Measurements from ENCODE around the gene PARM1. TPM values are rescaled to one million over a fixed set of nuclear protein-coding genes. Genes with fewer than 3 reads are reported as not detected.

PARM1 gene
- total and polyA plus RNA-seq, 2 donors (not counting 1 experiment from before 2014, with no cell fraction given), result 7.8 to 10.4 TPM

GRCh38 chr4:74931376-74931775 is 1.5 kb upstream of the PARM1 start:
- H3K27ac Mint-ChIP-seq, result no peak overlapping the region
- no peak for TF ChIP-seq EZH2 (IDR thresholded peaks at IDR 0.05; ENCODE audit: borderline replicate concordance, insufficient read depth, low read depth, low read length, poor library complexity, severe bottlenecking)
- TF ChIP-seq, protein P1, sequence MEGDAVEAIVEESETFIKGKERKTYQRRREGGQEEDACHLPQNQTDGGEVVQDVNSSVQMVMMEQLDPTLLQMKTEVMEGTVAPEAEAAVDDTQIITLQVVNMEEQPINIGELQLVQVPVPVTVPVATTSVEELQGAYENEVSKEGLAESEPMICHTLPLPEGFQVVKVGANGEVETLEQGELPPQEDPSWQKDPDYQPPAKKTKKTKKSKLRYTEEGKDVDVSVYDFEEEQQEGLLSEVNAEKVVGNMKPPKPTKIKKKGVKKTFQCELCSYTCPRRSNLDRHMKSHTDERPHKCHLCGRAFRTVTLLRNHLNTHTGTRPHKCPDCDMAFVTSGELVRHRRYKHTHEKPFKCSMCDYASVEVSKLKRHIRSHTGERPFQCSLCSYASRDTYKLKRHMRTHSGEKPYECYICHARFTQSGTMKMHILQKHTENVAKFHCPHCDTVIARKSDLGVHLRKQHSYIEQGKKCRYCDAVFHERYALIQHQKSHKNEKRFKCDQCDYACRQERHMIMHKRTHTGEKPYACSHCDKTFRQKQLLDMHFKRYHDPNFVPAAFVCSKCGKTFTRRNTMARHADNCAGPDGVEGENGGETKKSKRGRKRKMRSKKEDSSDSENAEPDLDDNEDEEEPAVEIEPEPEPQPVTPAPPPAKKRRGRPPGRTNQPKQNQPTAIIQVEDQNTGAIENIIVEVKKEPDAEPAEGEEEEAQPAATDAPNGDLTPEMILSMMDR (IDR thresholded peaks at IDR 0.05), result no peak

GRCh38 chr4:74932010-74932409 is 906 bp upstream of the PARM1 start:
- Histone ChIP-seq H3K27ac (ENCODE audit: low read length in 2 of 2) (no peak overlapping the region), H3K4me3 (ENCODE audit: control extremely low read depth in 1 of 5, extremely low read depth in 1 of 5, insufficient read depth in 1 of 5, low read depth in 2 of 5, low read length in 4 of 5) (no peak overlapping the region), H3K9me3 (ENCODE audit: control extremely low read depth in 1 of 3, control insufficient read depth in 2 of 3, insufficient read depth in 1 of 3, low read length in 2 of 3) (peaks cover 0 to 4% (median 0%) of the 10 kb centered on the region in 3 donors), H3K79me2 (ENCODE audit: control insufficient read depth, insufficient read depth, low read length) (peaks cover 22% of the 10 kb centered on the region), H3K9ac (ENCODE audit: low read length) (no peak overlapping the region), H3K4me1 (ENCODE audit: control insufficient read depth in 2 of 2, insufficient read depth in 2 of 2, low read length in 2 of 2) (peaks cover 27 to 42% of the 10 kb centered on the region in 2 donors), H2AFZ (ENCODE audit: insufficient read depth, low read depth, low read length, poor library complexity, severe bottlenecking) (no peak overlapping the region), H3K4me2 (replicated peaks; ENCODE audit: low read depth, low read length, poor library complexity, severe bottlenecking) (no peak overlapping the region), H3K36me3 (replicated peaks in 1 of 2; ENCODE audit: control extremely low read depth in 1 of 2, control insufficient read depth in 1 of 2, extremely low read depth in 1 of 2, insufficient read depth in 2 of 2, low read length in 1 of 2) (no peaks in the 10 kb centered on the region), H4K20me1 (ENCODE audit: control insufficient read depth, insufficient read depth, low read length, poor library complexity, severe bottlenecking) (no peaks in the 10 kb centered on the region), H3K27me3 (replicated peaks in 1 of 4; ENCODE audit: control extremely low read depth in 1 of 4, control insufficient read depth in 3 of 4, insufficient read depth in 4 of 4, low read length in 3 of 4) (peaks cover 0 to 24% (median 11%) of the 10 kb centered on the region in 4 experiments)
- H3K9me3 Mint-ChIP-seq (ENCODE audit: insufficient read depth), result no peaks in the 10 kb centered on the region
- ChIA-PET CTCF (interaction anchor here (0.6 to 5.5 kb wide), 5 partner anchors 13 to 639 kb away, joined by 3 to 36 read pairs (median 15); no protein-coding TSS in a partner anchor), POLR2A (no interaction called here)
- peaks cover 37% of the 10 kb centered on the region for H3K4me1 Mint-ChIP-seq
- peaks cover 2% of the 10 kb centered on the region for H3K27me3 Mint-ChIP-seq
- H3K27ac Mint-ChIP-seq, result no peak overlapping the region
- no peak overlapping the region for H3K4me3 Mint-ChIP-seq
- intact Hi-C loops (cut with micrococcal nuclease), result loop anchor here (1.0 to 5.0 kb wide), 7 partner anchors 57 to 583 kb away; partner anchors contain the start of genes RCHY1 and THAP6
- DNase-seq (no peak), ATAC-seq (ENCODE audit: low read depth) (no peak)
- WGBS (ENCODE audit: insufficient coverage), result 99% methylated on average over 5 of the region's 6 CpGs
- TF ChIP-seq EZH2 (IDR thresholded peaks at IDR 0.05; ENCODE audit: borderline replicate concordance, insufficient read depth, low read depth, low read length, poor library complexity, severe bottlenecking), result no peak
- TF ChIP-seq, protein P1 (IDR thresholded peaks at IDR 0.05), result no peak

More at GRCh38 chr4:74931376-74931775, 1.5 kb upstream of the PARM1 start:
- peaks cover 22% of the 10 kb centered on the region for H3K79me2 ChIP-seq (ENCODE audit: control insufficient read depth, insufficient read depth, low read length)
- 88% methylated on average over 1 of the region's 2 CpGs for WGBS (ENCODE audit: insufficient coverage)
- H3K9me3 ChIP-seq (ENCODE audit: control extremely low read depth in 1 of 3, control insufficient read depth in 2 of 3, insufficient read depth in 1 of 3, low read length in 2 of 3), result peaks cover 0 to 4% (median 0%) of the 10 kb centered on the region in 3 donors
- CTCF ChIA-PET, result interaction anchor here (1.0 to 5.5 kb wide), 7 partner anchors 13 to 358 kb away, joined by 3 to 36 read pairs (median 11); no protein-coding TSS in a partner anchor
- peaks cover 27 to 42% of the 10 kb centered on the region in 2 donors for H3K4me1 ChIP-seq (ENCODE audit: control insufficient read depth in 2 of 2, insufficient read depth in 2 of 2, low read length in 2 of 2)
- intact Hi-C loops (cut with micrococcal nuclease), result loop anchor here (5.0 kb wide), 2 partner anchors 186 to 206 kb away; no protein-coding TSS in a partner anchor
- peaks cover 0 to 24% (median 11%) of the 10 kb centered on the region in 4 experiments for H3K27me3 ChIP-seq (replicated peaks in 1 of 4; ENCODE audit: control extremely low read depth in 1 of 4, control insufficient read depth in 3 of 4, insufficient read depth in 4 of 4, low read length in 3 of 4)
- Mint-ChIP-seq H3K4me1 (peaks cover 37% of the 10 kb centered on the region), H3K4me3 (no peak overlapping the region), H3K27me3 (peaks cover 2% of the 10 kb centered on the region), H3K9me3 (ENCODE audit: insufficient read depth) (no peaks in the 10 kb centered on the region)
- ATAC-seq (ENCODE audit: low read depth) (no peak), DNase-seq (no peak)
- POLR2A ChIA-PET, result no interaction called here
- no peaks in the 10 kb centered on the region for H3K36me3 ChIP-seq (replicated peaks in 1 of 2; ENCODE audit: control extremely low read depth in 1 of 2, control insufficient read depth in 1 of 2, extremely low read depth in 1 of 2, insufficient read depth in 2 of 2, low read length in 1 of 2)
- H3K27ac ChIP-seq (ENCODE audit: low read length in 2 of 2), result no peak overlapping the region
- H3K9ac ChIP-seq (ENCODE audit: low read length), result no peak overlapping the region
- H3K4me3 ChIP-seq (ENCODE audit: control extremely low read depth in 1 of 5, extremely low read depth in 1 of 5, insufficient read depth in 1 of 5, low read depth in 2 of 5, low read length in 4 of 5), result no peak overlapping the region
- no peak overlapping the region for H3K4me2 ChIP-seq (replicated peaks; ENCODE audit: low read depth, low read length, poor library complexity, severe bottlenecking)
- no peaks in the 10 kb centered on the region for H4K20me1 ChIP-seq (ENCODE audit: control insufficient read depth, insufficient read depth, low read length, poor library complexity, severe bottlenecking)
- H2AFZ ChIP-seq (ENCODE audit: insufficient read depth, low read depth, low read length, poor library complexity, severe bottlenecking), result no peak overlapping the region
